ENCODE measurements around the gene MICALL1. TPM values are rescaled to one million over a fixed set of nuclear protein-coding genes. Genes with fewer than 3 reads are reported as not detected.

The MICALL1 gene
- total RNA-seq, 1 donor = 24.7 TPM

DNA sequence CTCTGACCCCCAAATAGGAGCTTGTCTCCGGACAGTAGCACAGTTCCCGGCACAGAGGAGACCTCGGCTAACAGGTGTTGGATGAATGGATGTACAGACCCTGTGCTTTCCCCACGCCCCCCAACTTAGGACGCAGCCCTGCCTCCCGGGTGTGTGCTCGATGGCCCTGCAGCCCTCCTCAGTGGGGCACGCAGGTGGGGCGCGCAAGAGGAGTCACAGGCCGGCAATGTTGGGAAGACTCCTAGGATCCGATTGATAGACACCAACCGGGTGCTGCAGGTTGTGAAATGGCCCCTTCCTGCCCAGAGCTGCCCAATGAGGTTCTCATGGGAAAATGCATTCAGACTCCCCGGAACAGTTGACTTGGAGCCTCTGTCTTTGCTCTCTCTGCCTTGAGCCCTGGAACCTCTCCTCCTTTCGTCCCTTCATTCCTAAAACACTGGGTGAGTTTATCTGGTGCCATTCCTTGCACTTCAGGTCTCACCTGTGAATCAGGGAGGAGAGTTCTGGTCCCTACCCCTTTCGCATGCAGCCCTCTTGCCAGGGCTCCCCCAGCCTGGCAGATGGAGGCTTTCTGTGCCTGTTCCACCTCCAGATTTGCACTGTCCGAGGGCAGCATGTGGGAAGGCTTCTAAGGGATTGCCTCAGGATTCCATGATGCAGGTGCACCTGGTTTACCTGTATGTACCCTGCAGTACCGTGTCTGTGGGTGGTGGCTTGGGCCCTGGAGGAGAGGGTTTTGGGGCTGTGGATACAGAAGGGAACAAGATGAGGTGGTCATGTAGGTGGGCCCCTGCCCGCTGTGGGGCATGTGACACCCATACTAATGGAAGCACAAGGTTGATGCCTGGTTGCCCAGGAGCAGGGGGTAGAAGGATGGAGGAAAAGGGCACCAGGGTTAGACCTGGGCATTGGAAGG lies 1.2 kb downstream of the MICALL1 start:
- TF ChIP-seq, protein P1, sequence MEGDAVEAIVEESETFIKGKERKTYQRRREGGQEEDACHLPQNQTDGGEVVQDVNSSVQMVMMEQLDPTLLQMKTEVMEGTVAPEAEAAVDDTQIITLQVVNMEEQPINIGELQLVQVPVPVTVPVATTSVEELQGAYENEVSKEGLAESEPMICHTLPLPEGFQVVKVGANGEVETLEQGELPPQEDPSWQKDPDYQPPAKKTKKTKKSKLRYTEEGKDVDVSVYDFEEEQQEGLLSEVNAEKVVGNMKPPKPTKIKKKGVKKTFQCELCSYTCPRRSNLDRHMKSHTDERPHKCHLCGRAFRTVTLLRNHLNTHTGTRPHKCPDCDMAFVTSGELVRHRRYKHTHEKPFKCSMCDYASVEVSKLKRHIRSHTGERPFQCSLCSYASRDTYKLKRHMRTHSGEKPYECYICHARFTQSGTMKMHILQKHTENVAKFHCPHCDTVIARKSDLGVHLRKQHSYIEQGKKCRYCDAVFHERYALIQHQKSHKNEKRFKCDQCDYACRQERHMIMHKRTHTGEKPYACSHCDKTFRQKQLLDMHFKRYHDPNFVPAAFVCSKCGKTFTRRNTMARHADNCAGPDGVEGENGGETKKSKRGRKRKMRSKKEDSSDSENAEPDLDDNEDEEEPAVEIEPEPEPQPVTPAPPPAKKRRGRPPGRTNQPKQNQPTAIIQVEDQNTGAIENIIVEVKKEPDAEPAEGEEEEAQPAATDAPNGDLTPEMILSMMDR (IDR thresholded peaks at IDR 0.05; ENCODE audit: insufficient read depth, low read length) = no peak

GRCh38 chr22:37909766-37910165 lies 3.7 kb downstream of the MICALL1 start:
- no peak for DNase-seq (ENCODE audit: low read depth)
- no peak overlapping the region for H3K4me3 ChIP-seq (ENCODE audit: low read depth, low read length)
- TF ChIP-seq, protein P1 (IDR thresholded peaks at IDR 0.05; ENCODE audit: insufficient read depth, low read length) = no peak

More for the DNA sequence above, 1.2 kb downstream of the MICALL1 start:
- DNase-seq (ENCODE audit: low read depth) = no peak
- H3K4me3 ChIP-seq (ENCODE audit: low read depth, low read length) = peak overlapping the region; percentile 81

GRCh38 chr22:37910890-37911672 lies 5.0 kb downstream of the MICALL1 start:
- TF ChIP-seq, protein P1 (IDR thresholded peaks at IDR 0.05; ENCODE audit: insufficient read depth, low read length) = no peak
- no peak for DNase-seq (ENCODE audit: low read depth)
- H3K4me3 ChIP-seq (ENCODE audit: low read depth, low read length) = no peak overlapping the region

GRCh38 chr22:37911697-37912096 lies 5.6 kb downstream of the MICALL1 start:
- H3K4me3 ChIP-seq (ENCODE audit: low read depth, low read length) = no peak overlapping the region
- DNase-seq (ENCODE audit: low read depth) = no peak
- TF ChIP-seq, protein P1 (IDR thresholded peaks at IDR 0.05; ENCODE audit: insufficient read depth, low read length) = no peak

DNA sequence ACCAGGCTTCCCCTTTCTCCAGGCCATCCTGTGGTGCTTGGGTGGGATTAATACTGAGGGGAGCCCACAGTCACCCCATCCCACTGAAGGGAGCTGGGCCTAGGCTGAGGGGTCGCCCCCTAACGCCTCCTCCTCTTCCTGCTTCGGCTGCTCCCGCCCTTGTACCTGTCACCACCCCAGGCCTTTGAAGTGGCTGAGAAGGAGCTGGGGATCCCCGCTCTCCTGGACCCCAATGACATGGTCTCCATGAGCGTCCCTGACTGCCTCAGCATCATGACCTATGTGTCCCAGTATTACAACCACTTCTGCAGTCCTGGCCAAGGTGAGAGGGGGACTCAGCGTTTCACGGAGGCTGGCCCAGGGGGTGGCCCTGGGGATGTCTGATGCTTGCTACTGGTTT lies 6.1 kb downstream of the MICALL1 start:
- DNase-seq (ENCODE audit: low read depth) = no peak
- TF ChIP-seq, protein P1 (IDR thresholded peaks at IDR 0.05; ENCODE audit: insufficient read depth, low read length) = no peak
- H3K4me3 ChIP-seq (ENCODE audit: low read depth, low read length) = no peak overlapping the region

GRCh38 chr22:37913233-37913721 lies 7.2 kb downstream of the MICALL1 start:
- TF ChIP-seq, protein P1 (IDR thresholded peaks at IDR 0.05; ENCODE audit: insufficient read depth, low read length) = no peak
- DNase-seq (ENCODE audit: low read depth) = no peak
- no peak overlapping the region for H3K4me3 ChIP-seq (ENCODE audit: low read depth, low read length)

Data from fibroblast of the aortic adventitia (primary cell).